HFF-Myc (cell line): Measurements from ENCODE around the gene SMC1A.
"Not testable (repeated sequence)": the region's sequence is repeated elsewhere in the genome, so short reads cannot be mapped to it uniquely, and the experiment has no call there.

Experiments
- DNase-seq: peaks from one replicate; pipeline ENCODE4 v3.0.0-alpha.2; 2011; ENCODE audit warnings: low read depth; ENCODE audit errors: extremely low read depth
- H3K4me3 ChIP-seq: replicated peaks from 2 replicates; pipeline ENCODE4 v1.5.1; 2011; ENCODE audit warnings: low read depth, mild to moderate bottlenecking, control low read depth, low read length
- TF ChIP-seq, protein P1 (sequence below): IDR thresholded peaks from 2 replicates; pipeline ENCODE4 v1.5.1; 2012; ENCODE audit warnings: mild to moderate bottlenecking, low read depth, low read length, control low read depth; ENCODE audit errors: missing control alignments

SMC1A gene

DNA sequence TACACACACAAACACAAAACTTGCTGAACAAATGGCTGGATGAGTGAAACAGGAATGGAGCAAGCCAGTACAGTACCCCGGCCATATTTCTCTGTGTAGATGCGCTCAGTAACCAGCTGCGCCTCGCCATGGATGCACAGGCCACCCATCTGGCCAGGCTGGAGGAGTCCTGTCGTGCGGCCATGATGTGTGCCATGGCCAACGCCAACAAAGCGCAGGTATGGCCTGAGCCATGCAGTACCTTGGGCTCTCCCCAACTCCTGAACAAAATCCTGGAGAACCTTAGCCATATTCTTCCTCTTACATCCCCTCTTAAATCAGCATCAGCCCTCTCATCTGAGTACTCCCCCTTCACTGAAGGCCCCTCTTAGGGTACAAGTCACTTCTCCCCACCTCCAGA, 7.3 kb upstream of the SMC1A start:
- TF ChIP-seq, protein P1, sequence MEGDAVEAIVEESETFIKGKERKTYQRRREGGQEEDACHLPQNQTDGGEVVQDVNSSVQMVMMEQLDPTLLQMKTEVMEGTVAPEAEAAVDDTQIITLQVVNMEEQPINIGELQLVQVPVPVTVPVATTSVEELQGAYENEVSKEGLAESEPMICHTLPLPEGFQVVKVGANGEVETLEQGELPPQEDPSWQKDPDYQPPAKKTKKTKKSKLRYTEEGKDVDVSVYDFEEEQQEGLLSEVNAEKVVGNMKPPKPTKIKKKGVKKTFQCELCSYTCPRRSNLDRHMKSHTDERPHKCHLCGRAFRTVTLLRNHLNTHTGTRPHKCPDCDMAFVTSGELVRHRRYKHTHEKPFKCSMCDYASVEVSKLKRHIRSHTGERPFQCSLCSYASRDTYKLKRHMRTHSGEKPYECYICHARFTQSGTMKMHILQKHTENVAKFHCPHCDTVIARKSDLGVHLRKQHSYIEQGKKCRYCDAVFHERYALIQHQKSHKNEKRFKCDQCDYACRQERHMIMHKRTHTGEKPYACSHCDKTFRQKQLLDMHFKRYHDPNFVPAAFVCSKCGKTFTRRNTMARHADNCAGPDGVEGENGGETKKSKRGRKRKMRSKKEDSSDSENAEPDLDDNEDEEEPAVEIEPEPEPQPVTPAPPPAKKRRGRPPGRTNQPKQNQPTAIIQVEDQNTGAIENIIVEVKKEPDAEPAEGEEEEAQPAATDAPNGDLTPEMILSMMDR = no peak
- H3K4me3 ChIP-seq = no peak overlapping the region
- no peak for DNase-seq

DNA sequence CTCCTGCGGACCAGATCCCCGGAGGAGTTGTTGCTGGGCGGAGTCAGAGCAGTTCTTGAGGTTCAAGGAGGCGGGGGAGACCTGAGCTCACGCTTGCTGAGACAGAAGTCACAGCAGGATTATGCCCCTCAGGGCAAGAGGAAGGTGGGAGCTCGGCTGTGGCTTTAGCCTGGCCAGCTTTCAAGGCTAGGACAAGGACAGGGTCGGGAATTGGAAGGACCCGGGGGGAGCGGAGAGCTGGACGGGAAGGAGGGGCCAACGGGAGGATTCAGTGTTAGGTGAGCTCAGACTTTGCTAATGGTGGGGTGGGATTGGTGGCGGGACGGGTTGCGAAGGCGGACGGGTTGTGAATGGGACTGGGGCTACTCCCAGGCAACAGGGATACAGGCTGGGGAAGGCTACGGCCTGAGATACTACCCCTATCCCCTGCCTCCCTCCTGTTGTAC, 430 bp upstream of the SMC1A start, which contains the start of gene RIBC1:
Gene RIBC1, plus strand, starts transcription at position 13 of the 446 bp plus-strand sequence. CDS start 3,404 bp downstream, outside the sequence.
- DNase-seq = no peak
- TF ChIP-seq, protein P1 = no peak
- H3K4me3 ChIP-seq = peak within 1 kb of the TSS; percentile 51

DNA sequence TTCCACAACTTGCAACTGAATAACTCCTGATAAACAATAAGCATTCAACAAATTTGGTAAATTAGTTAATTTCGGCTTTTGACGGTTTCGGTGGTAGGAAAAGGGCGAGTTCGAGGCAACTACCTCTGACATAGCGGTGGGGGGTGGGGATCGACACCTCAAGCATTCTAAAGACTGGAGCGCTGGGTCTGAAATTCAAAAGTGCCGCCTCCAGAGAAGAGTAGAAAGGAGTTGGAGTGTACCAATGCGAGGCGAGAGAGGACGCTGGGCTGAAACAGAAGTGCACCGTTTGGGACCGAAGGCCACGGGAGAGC, 725 bp downstream of the SMC1A start:
- TF ChIP-seq, protein P1 = no peak
- H3K4me3 ChIP-seq = peak overlapping the region; percentile 51
- no peak for DNase-seq

DNA sequence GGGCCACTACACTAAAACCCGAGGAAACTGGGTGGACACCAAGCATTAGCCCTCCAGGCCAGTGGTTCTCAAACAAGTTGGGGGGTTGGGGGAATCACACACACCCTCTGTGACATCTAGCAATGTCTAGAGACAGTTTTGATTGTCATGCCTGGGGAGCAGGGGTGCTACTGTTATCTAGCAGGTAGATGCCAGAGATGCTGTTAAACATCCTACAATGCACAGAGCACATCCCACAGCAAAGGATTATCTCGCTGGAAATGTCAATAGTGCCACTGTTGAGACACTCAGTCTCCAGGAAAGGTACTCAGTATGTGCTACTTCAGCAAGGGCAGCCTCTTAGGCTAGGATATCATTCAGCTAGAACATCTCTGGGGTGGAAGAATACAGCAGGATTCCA, 1.3 kb downstream of the SMC1A start:
- H3K4me3 ChIP-seq = peak overlapping the region; percentile 51
- DNase-seq = no peak
- TF ChIP-seq, protein P1 = no peak

DNA sequence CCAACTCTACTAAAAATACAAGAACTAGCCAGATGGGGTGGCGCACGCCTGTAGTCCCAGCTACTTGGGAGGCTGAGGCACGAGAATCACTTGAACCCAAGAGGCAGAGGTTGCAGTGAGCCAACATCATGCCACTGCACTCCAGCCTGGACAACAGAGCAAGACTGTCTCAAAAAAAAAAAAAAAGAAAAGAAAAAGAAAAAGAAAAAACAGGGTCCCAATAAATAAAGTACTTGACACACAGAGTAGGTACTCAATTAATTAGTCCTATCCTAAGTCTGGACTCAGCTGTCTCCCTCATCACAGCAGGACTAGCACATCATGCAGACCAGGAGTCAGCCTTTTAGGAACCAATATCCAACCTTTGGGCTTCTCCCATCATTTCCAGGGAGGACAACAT, 2.1 kb downstream of the SMC1A start:
- H3K4me3 ChIP-seq = peak overlapping the region; percentile 51; the same call in 1 of the 2 replicates
- DNase-seq = not testable (repeated sequence)

DNA sequence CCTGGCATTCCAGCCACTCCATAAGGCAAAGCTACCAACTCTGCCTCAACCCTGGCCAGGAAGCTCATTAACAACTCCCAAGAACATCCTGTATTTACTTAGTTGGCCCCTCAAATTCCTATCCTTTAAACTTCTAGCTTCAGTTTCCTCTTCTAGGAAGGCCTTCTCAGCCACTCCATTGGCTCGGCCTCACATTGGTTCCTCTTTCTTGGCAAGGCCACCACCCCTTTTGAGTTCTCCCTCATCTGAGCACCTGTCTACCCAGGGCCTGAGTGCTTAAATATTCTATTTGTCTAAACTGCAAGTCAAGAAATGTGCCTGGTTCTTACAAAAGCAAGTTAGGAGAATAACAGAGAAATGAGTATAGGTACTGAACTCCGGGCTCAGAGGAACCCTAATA, 10.0 kb downstream of the SMC1A start:
- no peak for DNase-seq
- H3K4me3 ChIP-seq = no peak overlapping the region
- TF ChIP-seq, protein P1 = no peak

DNA sequence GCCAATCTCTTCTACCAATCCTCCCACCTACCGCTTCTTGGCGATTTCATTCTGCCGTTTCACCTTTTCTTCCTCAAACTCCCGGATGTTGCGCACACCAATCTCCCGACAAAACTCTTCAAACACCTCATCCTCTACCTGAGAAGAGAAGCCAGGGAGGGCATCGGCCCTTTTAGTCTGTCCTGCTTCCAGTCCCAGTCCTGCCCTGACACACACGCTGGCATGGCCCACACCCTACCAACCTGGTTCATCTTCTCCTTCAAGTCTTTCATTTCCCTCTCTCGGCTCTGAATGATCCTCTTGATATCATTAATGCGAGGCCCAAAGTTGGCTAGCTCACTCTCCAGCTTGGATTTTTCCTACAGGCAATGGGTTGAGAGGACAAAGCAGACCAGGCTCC, 18.9 kb downstream of the SMC1A start:
- no peak for DNase-seq
- no peak overlapping the region for H3K4me3 ChIP-seq
- TF ChIP-seq, protein P1 = no peak
